Endodermal cell (in vitro differentiated cells): ENCODE results near the gene NDUFS6. TPM values are rescaled to one million over a fixed set of nuclear protein-coding genes. Genes with fewer than 3 reads are reported as not detected.
"Not testable (repeated sequence)": the region's sequence is repeated elsewhere in the genome, so short reads cannot be mapped to it uniquely, and the experiment has no call there.

Source experiments
- DNase-seq: peaks from one replicate; pipeline ENCODE4 v3.0.0-alpha.2; 2017
- H3K27ac ChIP-seq: 2 replicates; pipeline ENCODE4 v1.5.1; 2013; ENCODE audit warnings: mild to moderate bottlenecking, low read depth, low read length, moderate library complexity
- H3K27me3 ChIP-seq: 2 replicates; pipeline ENCODE4 v1.6.1; 2013; ENCODE audit warnings: mild to moderate bottlenecking, low read length, moderate library complexity; ENCODE audit not compliant: insufficient read depth, control insufficient read depth, poor library complexity, severe bottlenecking
- H3K36me3 ChIP-seq: 2 replicates; pipeline ENCODE4 v1.7.0; 2013; ENCODE audit warnings: mild to moderate bottlenecking, low read length, moderate library complexity; ENCODE audit not compliant: control insufficient read depth, insufficient read depth
- H3K4me1 ChIP-seq: one replicate; pipeline ENCODE4 v1.7.0; 2013; ENCODE audit warnings: low read length; ENCODE audit not compliant: control insufficient read depth, insufficient read depth
- H3K4me3 ChIP-seq: 2 replicates; pipeline ENCODE4 v1.5.1; 2013; ENCODE audit warnings: mild to moderate bottlenecking, low read length, moderate library complexity
- H3K9ac ChIP-seq: 2 replicates; pipeline ENCODE4 v1.6.1; 2013; ENCODE audit warnings: mild to moderate bottlenecking, low read length, moderate library complexity; ENCODE audit not compliant: poor library complexity, severe bottlenecking; ENCODE audit errors: extremely low read depth
- H3K9me3 ChIP-seq: 2 replicates; pipeline ENCODE4 v1.6.1; 2013; ENCODE audit warnings: mild to moderate bottlenecking, low read length, moderate library complexity; ENCODE audit not compliant: control insufficient read depth
- H3K27ac Mint-ChIP-seq: 2 replicates; pipeline ENCODE4 v1.8.0; 2020; ENCODE audit warnings: mixed read lengths
- H3K27me3 Mint-ChIP-seq: 2 replicates; pipeline ENCODE4 v1.8.0; 2021; ENCODE audit warnings: mild to moderate bottlenecking, mixed read lengths; ENCODE audit not compliant: insufficient read depth
- H3K36me3 Mint-ChIP-seq: 2 replicates; pipeline ENCODE4 v1.8.0; 2020; ENCODE audit warnings: low read depth, mixed read lengths
- H3K4me1 Mint-ChIP-seq: 2 replicates; pipeline ENCODE4 v1.8.0; 2020; ENCODE audit warnings: mixed read lengths
- H3K4me3 Mint-ChIP-seq: 2 replicates; pipeline ENCODE4 v1.8.0; 2020; ENCODE audit warnings: mild to moderate bottlenecking, moderate library complexity, mixed read lengths
- H3K9me3 Mint-ChIP-seq: 2 replicates; pipeline ENCODE4 v1.8.0; 2020; ENCODE audit warnings: mild to moderate bottlenecking, mixed read lengths
- CTCF ChIP-seq: fragments of 200-600 bp; sonication (generic); conservative IDR thresholded peaks from 2 replicates; pipeline ENCODE4 v1.5.0; 2021; ENCODE audit warnings: antibody characterized with exemption, mild to moderate bottlenecking
- WGBS, 2 experiments: methylation state at CpG; one replicate each; pipeline versions ENCODE4 v1.1.5 to v1.1.7; 2013; ENCODE audit warnings: missing lambda C conversion rate in 2 of 2, mixed read lengths in 1 of 2; ENCODE audit not compliant: insufficient coverage in 1 of 2, insufficient read length in 1 of 2; 5-methylcytosine and 5-hydroxymethylcytosine counted together
- total RNA-seq, 2 donors: library from RNA; stranded (reverse); fragmentation: NEBNext Ultra II Directional in 1 of 2; extraction: Animal tissue kit (Norgen Biotek cat#: 25700) in 1 of 2; gene quantifications; 2 replicates in 1 of 2; 3 replicates in 1 of 2; pipeline ENCODE4 v1.2.1, GENCODE V29; 2021

The NDUFS6 gene
- total RNA-seq, 2 donors from 2014 or later, result 47.9 to 65.2 TPM

DNA sequence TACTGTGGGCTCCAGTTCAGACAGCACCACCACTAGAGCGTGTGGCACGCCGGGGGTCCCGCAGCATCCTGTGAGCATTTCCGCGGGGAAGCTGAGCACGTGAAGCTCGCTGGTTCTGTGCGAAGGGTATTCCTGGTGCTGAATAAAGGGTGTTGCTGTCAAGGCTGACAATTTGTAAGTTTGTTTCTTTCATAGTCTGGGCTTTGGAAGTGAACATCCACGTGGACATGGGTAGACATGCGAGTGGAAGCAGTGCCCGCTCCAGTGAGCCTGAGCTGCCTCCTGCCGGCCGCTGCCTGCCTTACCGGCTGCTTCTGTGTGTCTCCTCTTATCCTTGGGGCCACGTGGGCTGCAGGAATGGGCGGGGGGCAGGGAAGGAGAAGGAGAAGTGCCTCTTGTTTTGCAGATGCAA lies 14.7 kb downstream of the NDUFS6 start:
- H3K9me3 Mint-ChIP-seq, result no peaks in the 10 kb centered on the region
- Histone ChIP-seq H3K27ac (no peak overlapping the region), H3K36me3 (peaks cover 87% of the 10 kb centered on the region), H3K27me3 (no peaks in the 10 kb centered on the region), H3K4me1 (no peaks in the 10 kb centered on the region), H3K9me3 (no peaks in the 10 kb centered on the region), H3K4me3 (no peak overlapping the region), H3K9ac (no peak overlapping the region)
- H3K4me3 Mint-ChIP-seq, result no peak overlapping the region
- peaks cover 88% of the 10 kb centered on the region for H3K36me3 Mint-ChIP-seq
- 89 to 99% methylated on average over 10 to 17 of the region's 17 CpGs for whole genome bisulfite sequencing, 2 experiments
- TF ChIP-seq CTCF, result no peak
- no peak for DNase-seq
- H3K27me3 Mint-ChIP-seq, result no peaks in the 10 kb centered on the region
- H3K4me1 Mint-ChIP-seq, result no peaks in the 10 kb centered on the region
- H3K27ac Mint-ChIP-seq, result no peak overlapping the region

DNA sequence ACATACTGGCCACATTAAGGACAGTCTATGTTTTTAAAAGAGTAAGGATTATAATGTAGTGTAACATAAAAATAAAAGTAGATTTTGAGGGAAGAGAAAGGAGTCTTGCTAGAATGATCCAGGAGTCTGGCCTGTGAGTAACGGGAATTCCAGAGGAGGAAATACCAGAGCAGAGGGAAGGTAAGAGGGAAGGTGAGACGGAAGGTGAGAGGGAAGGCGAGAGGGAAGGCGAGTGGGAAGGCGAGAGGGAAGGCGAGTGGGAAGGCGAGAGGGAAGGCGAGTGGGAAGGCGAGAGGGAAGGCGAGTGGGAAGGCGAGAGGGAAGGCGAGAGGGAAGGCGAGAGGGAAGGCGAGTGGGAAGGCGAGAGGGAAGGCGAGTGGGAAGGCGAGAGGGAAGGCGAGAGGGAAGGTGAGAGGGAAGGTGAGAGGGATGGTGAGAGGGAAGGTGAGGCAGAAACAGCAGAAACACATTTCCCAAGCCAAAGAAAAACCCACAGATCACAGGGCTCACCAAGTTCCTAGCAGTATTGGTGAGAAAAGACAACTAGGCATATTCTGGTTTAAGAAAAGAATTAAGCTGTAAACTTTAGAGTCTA lies 15.4 kb downstream of the NDUFS6 start:
- H3K27ac Mint-ChIP-seq, H3K27ac ChIP-seq, H3K4me3 ChIP-seq, H3K9ac ChIP-seq, H3K4me1 ChIP-seq, H3K4me3 Mint-ChIP-seq, H3K27me3 Mint-ChIP-seq, DNase-seq, H3K9me3 Mint-ChIP-seq, H3K4me1 Mint-ChIP-seq, H3K9me3 ChIP-seq, H3K27me3 ChIP-seq: not testable (repeated sequence)
- peaks cover 87% of the 10 kb centered on the region for H3K36me3 ChIP-seq
- 64 to 90% methylated on average over 3 to 17 of the region's 18 CpGs for whole genome bisulfite sequencing, 2 experiments
- peaks cover 89% of the 10 kb centered on the region for H3K36me3 Mint-ChIP-seq

- H3K36me3 Mint-ChIP-seq, result peaks cover 87% of the 10 kb centered on the region
- no peaks in the 10 kb centered on the region for H3K9me3 Mint-ChIP-seq
- peaks cover 87% of the 10 kb centered on the region for H3K36me3 ChIP-seq
- no peak overlapping the region for H3K9ac ChIP-seq
- no peaks in the 10 kb centered on the region for H3K4me1 ChIP-seq
- no peaks in the 10 kb centered on the region for H3K27me3 ChIP-seq
- H3K27ac Mint-ChIP-seq, result no peak overlapping the region
- no peaks in the 10 kb centered on the region for H3K4me1 Mint-ChIP-seq
- TF ChIP-seq CTCF, result no peak
- H3K9me3 ChIP-seq, result no peaks in the 10 kb centered on the region
- H3K4me3 Mint-ChIP-seq, result no peak overlapping the region
- no peaks in the 10 kb centered on the region for H3K27me3 Mint-ChIP-seq
- WGBS, 2 experiments, result 84 to 87% methylated on average over 9 to 15 of the region's 15 CpGs
- no peak for DNase-seq
- no peak overlapping the region for H3K4me3 ChIP-seq
- H3K27ac ChIP-seq, result no peak overlapping the region
These were observed 16.2 kb downstream of the NDUFS6 start for GRCh38 chr5:1817261-1818043.
